Karpas-422 (cell line): ENCODE results near the gene ADCY9. TPM values are rescaled to one million over a fixed set of nuclear protein-coding genes. Genes with fewer than 3 reads are reported as not detected.
A peak's percentile ranks its signal among the peaks of the same experiment; 100 is the strongest.

Experiments used
- DNase-seq: peaks from one replicate; pipeline ENCODE4 v3.0.0-alpha.2; 2015
- H2AFZ ChIP-seq: fragments of 200-600 bp; sonication (generic); 2 replicates; pipeline ENCODE4 v1.6.1; 2014; ENCODE audit warnings: antibody characterized with exemption, low read length, mixed read lengths
- H3K27ac ChIP-seq: fragments of 200-600 bp; sonication (generic); 2 replicates; pipeline ENCODE4 v1.5.1; 2014; ENCODE audit warnings: mild to moderate bottlenecking, low read length, moderate library complexity
- H3K27me3 ChIP-seq: fragments of 200-600 bp; sonication (generic); 2 replicates; pipeline ENCODE4 v1.6.1; 2014; ENCODE audit warnings: low read length, mixed read lengths
- H3K36me3 ChIP-seq: fragments of 200-600 bp; sonication (generic); 2 replicates; pipeline ENCODE4 v1.6.1; 2014; ENCODE audit warnings: low read length, mixed read lengths; ENCODE audit not compliant: insufficient read depth
- H3K4me1 ChIP-seq: fragments of 200-600 bp; sonication (generic); 2 replicates; pipeline ENCODE4 v1.6.1; 2014; ENCODE audit warnings: mild to moderate bottlenecking, low read length, mixed read lengths
- H3K4me2 ChIP-seq: fragments of 200-600 bp; sonication (generic); 2 replicates; pipeline ENCODE4 v1.6.1; 2014; ENCODE audit warnings: low read length, low read depth, mild to moderate bottlenecking; ENCODE audit not compliant: poor library complexity, severe bottlenecking
- H3K4me3 ChIP-seq: fragments of 200-600 bp; sonication (generic); 2 replicates; pipeline ENCODE4 v1.5.1; 2014; ENCODE audit warnings: mild to moderate bottlenecking, antibody characterized with exemption, low read length, mixed read lengths
- H3K79me2 ChIP-seq: fragments of 200-600 bp; sonication (generic); 2 replicates; pipeline ENCODE4 v1.6.1; 2014; ENCODE audit warnings: mild to moderate bottlenecking, low read length, mixed read lengths
- H3K9ac ChIP-seq: fragments of 200-600 bp; sonication (generic); 2 replicates; pipeline ENCODE4 v1.6.0; 2014; ENCODE audit warnings: low read length
- H3K9me2 ChIP-seq: fragments of 200-600 bp; sonication (generic), shearing (Covaris generic); replicated peaks from 2 replicates; pipeline ENCODE4 v1.6.0; 2014; ENCODE audit warnings: mild to moderate bottlenecking, low read length, moderate library complexity; ENCODE audit not compliant: insufficient read depth
- H3K9me3 ChIP-seq: fragments of 300-700, 200-600 bp; sonication (generic); 2 replicates; pipeline ENCODE4 v1.6.1; 2014; ENCODE audit warnings: low read length, mixed read lengths
- H4K20me1 ChIP-seq: fragments of 200-600 bp; sonication (generic); 2 replicates; pipeline ENCODE4 v1.6.1; 2014; ENCODE audit warnings: mild to moderate bottlenecking, antibody characterized with exemption, low read length, low read depth; ENCODE audit not compliant: insufficient read depth
- total RNA-seq: library from RNA; depleted of rRNA; stranded (reverse); fragments of >200 nt; shearing (Covaris generic); gene quantifications from 2 replicates; pipeline ENCODE4 v1.2.3, GENCODE V29; 2014; ENCODE audit warnings: low replicate concordance

The ADCY9 gene
- total RNA-seq, 1 experiment from 2014 or later: 0.11 TPM

DNA sequence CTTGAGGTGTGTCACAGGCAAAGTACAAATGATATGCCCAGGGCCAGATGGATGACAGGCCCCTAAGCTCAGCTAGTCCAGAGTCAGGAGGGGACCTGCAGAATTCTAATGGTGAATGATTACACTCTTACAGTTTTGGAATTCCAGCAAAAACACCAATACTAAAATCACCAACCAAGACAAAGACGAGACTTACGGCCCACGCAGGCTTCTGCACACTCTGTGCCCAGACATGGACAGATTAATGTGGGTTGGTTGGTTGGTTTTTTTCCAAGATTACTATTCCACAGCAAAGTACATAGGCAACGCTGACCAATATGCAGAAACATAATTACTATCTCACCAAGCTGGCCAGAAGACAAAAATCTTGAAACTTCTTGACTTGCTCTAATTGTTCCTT is 9.7 kb downstream of the ADCY9 start:
- H3K27ac ChIP-seq: no peak overlapping the region
- no peaks in the 10 kb centered on the region for H3K9me2 ChIP-seq
- H3K9ac ChIP-seq: no peak overlapping the region
- H3K36me3 ChIP-seq: no peaks in the 10 kb centered on the region
- no peak overlapping the region for H3K4me3 ChIP-seq
- DNase-seq: no peak
- H3K27me3 ChIP-seq: no peaks in the 10 kb centered on the region
- no peaks in the 10 kb centered on the region for H4K20me1 ChIP-seq
- H3K4me2 ChIP-seq: no peak overlapping the region
- no peaks in the 10 kb centered on the region for H3K9me3 ChIP-seq
- no peaks in the 10 kb centered on the region for H3K4me1 ChIP-seq
- no peaks in the 10 kb centered on the region for H3K79me2 ChIP-seq
- no peak overlapping the region for H2AFZ ChIP-seq

DNA sequence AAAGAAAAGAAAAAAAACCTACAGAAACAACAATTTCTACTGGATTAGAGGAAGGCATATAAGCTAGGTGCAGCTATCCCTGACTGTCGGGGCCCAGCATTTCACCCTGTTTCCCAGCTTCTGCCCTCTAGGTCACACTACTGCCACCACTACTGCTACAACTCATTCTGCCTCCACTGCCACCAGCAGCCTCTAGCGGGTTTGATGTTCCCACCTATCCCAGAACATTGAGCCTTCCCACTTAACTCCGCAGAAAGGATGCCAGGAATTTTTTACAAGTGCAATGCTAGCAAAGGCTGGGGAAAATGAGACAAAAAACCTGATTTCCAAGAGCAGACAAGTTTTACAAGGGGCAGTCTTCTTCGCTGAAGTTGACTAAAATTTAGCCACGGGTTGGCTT is 10.4 kb downstream of the ADCY9 start:
- Histone ChIP-seq H3K9me3 (no peaks in the 10 kb centered on the region), H2AFZ (no peak overlapping the region), H3K9me2 (no peaks in the 10 kb centered on the region), H3K27me3 (no peaks in the 10 kb centered on the region), H3K4me3 (no peak overlapping the region), H3K36me3 (no peaks in the 10 kb centered on the region), H3K79me2 (no peaks in the 10 kb centered on the region), H3K27ac (no peak overlapping the region), H3K9ac (no peak overlapping the region), H3K4me2 (no peak overlapping the region), H3K4me1 (no peaks in the 10 kb centered on the region), H4K20me1 (no peaks in the 10 kb centered on the region)
- DNase-seq: no peak

DNA sequence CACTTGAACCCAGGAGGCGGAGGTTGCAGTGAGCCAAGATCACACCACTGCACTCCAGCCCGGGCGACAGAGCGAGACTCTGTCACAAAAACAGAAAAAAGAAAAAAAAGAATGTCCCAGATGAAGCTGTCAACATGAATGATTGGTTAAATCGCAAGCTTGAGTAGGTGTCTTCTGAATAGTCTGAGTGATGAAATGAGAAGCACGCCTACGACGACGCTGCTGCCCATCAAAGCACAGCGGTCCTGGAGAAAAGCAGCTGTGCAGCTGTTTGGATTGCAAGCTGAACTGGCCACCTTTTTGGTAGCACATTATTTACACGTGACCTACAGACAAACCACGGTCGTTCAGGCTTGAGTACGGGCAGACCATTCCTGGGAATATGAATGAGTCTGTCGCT is 12.5 kb downstream of the ADCY9 start:
- no peak overlapping the region for H3K4me3 ChIP-seq
- H3K36me3 ChIP-seq: no peaks in the 10 kb centered on the region
- H3K27ac ChIP-seq: no peak overlapping the region
- no peak overlapping the region for H3K9ac ChIP-seq
- no peaks in the 10 kb centered on the region for H3K4me1 ChIP-seq
- H3K9me2 ChIP-seq: no peaks in the 10 kb centered on the region
- no peaks in the 10 kb centered on the region for H3K27me3 ChIP-seq
- no peaks in the 10 kb centered on the region for H3K79me2 ChIP-seq
- H4K20me1 ChIP-seq: no peaks in the 10 kb centered on the region
- no peak overlapping the region for H3K4me2 ChIP-seq
- no peak for DNase-seq
- no peak overlapping the region for H2AFZ ChIP-seq
- no peaks in the 10 kb centered on the region for H3K9me3 ChIP-seq

DNA sequence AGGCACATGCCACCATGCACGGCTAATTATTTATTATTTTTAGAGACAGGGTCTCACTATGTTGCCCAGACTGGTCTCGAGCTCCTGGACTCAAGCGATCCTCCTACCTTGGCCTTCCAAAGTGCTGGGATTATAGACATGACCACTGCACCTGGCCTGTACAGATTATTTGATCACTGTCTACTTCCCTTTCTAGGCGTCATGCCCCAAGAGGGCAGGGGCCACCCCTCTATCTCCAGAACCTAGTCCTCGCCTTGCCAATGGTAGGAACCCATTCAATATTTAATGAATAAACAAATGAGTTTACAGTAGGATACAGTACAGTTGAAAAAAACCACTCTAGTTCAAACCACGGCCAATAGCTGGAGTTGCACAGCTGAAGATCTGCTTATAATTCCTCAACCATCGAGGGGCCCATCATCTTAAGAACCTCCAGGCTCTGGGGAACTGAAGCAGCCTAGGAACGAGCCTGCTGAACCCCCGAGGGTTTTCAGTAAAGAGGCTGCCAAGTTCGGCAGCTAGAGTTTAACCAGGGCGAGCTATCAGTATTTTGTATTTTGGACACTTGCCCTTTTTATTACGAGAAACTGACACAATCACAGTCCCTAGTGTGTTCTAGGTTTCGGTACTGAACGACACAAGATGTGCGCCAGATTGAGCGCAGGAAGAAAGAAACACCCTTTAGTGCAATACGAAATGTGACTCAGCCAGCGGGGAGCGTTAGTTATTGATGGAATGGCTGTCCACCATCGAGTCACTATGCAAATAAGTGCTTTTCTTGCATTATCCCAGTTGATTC is 14.6 kb downstream of the ADCY9 start:
- no peaks in the 10 kb centered on the region for H3K9me3 ChIP-seq
- no peak overlapping the region for H3K4me2 ChIP-seq
- no peaks in the 10 kb centered on the region for H3K9me2 ChIP-seq
- H3K27ac ChIP-seq: no peak overlapping the region
- no peaks in the 10 kb centered on the region for H3K27me3 ChIP-seq
- no peak overlapping the region for H3K4me3 ChIP-seq
- no peak for DNase-seq
- no peak overlapping the region for H3K9ac ChIP-seq
- H3K36me3 ChIP-seq: no peaks in the 10 kb centered on the region
- H4K20me1 ChIP-seq: no peaks in the 10 kb centered on the region
- H2AFZ ChIP-seq: no peak overlapping the region
- H3K79me2 ChIP-seq: no peaks in the 10 kb centered on the region
- H3K4me1 ChIP-seq: peaks cover 5% of the 10 kb centered on the region

DNA sequence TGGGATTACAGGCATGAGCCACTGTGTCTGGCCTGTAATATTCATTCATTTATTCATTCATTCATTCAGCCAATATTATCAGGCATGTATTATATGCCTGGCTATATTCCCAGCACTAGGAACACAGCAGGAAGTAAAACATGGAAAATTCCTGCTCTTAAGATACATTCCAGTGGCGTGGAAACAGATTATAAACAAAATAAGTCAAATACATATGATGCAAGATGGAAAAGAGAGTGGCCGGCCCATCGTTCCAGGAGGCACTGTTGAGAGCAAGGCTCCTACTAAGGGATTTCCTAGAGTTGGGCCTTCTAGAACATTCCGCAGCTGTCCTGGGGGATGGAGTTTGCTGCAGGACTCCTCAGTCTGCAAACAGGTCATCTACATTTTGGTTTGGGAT is 17.7 kb downstream of the ADCY9 start:
- no peaks in the 10 kb centered on the region for H3K9me3 ChIP-seq
- H3K4me2 ChIP-seq: no peak overlapping the region
- no peaks in the 10 kb centered on the region for H3K36me3 ChIP-seq
- peaks cover 17% of the 10 kb centered on the region for H3K4me1 ChIP-seq
- H2AFZ ChIP-seq: no peak overlapping the region
- H4K20me1 ChIP-seq: no peaks in the 10 kb centered on the region
- no peak for DNase-seq
- no peak overlapping the region for H3K27ac ChIP-seq
- no peak overlapping the region for H3K4me3 ChIP-seq
- H3K27me3 ChIP-seq: no peaks in the 10 kb centered on the region
- H3K79me2 ChIP-seq: no peaks in the 10 kb centered on the region
- no peak overlapping the region for H3K9ac ChIP-seq
- H3K9me2 ChIP-seq: no peaks in the 10 kb centered on the region

DNA sequence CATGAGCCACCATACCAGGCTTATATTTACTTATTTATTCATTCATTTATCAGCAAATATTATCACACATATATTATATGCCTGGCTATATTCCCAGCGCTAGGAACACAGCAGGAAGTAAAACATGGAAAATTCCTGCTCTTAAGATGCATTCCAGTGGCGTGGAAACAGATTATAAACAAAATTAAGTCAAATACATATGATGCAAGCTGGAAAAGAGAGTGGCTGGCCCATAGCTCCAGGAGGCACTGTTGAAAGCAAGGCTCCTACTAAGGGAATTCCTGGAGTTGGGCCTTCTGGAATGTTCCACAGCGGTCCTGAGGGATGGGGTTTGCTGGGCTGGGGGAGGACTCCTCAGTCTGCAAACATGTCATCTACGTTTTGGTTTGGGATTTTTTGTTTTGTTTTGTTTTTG is 18.4 kb downstream of the ADCY9 start:
- no peaks in the 10 kb centered on the region for H3K36me3 ChIP-seq
- H3K27ac ChIP-seq: no peak overlapping the region
- no peaks in the 10 kb centered on the region for H3K9me2 ChIP-seq
- H3K4me1 ChIP-seq: peaks cover 17% of the 10 kb centered on the region
- no peak overlapping the region for H2AFZ ChIP-seq
- H3K9ac ChIP-seq: no peak overlapping the region
- H4K20me1 ChIP-seq: no peaks in the 10 kb centered on the region
- H3K27me3 ChIP-seq: no peaks in the 10 kb centered on the region
- no peaks in the 10 kb centered on the region for H3K9me3 ChIP-seq
- H3K4me2 ChIP-seq: no peak overlapping the region
- no peaks in the 10 kb centered on the region for H3K79me2 ChIP-seq
- H3K4me3 ChIP-seq: no peak overlapping the region
- no peak for DNase-seq

DNA sequence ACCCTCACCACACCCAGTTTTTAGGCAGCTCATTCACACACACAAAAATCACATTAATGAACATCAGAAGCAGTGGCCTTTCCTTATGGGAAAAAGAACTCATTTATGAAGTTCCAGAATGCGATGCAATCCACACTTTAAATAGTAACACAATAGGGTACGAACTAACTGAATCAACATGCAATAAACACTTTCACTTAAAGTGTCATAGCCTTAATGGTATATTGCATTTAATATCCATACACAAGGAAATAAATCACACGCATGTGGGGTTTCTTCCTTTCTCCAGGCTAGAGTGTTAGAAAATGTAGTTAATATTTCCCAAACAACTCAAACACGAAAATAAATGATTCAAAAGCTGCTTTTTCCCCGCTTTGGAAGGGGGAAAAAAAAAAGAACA is 19.7 kb downstream of the ADCY9 start:
- H3K36me3 ChIP-seq: no peaks in the 10 kb centered on the region

DNA sequence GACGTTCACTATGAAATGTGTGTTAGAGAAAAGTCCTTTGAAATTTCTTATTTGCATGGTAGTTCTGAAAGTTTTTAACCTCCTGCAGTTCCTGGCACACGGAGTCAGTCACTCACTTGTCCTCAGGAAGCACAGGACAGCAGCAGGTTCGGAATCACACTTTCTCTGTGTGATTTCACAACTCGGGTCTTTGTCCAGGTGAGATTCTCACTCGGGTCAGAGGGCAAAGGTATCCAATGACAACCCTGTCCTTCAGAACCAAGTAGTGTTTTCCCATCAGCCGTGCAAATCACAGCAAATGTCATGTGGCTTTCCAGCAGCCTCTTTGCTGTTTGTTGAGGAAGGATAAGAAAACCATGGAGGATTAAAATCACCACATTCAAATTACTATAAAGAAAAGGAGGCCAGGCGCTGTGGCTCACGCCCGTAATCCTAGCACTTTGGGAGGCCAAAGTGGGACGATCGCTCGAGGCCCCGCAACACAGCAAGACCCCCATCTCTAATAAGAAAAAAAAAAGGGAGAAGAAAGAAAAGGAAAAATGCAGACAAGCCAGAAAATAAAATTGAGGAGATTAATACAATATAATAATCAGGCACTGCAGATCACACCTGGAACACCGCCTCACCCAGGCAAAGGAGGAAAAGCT is 22.0 kb downstream of the ADCY9 start:
- no peak for DNase-seq
- H3K9ac ChIP-seq: no peak overlapping the region
- no peaks in the 10 kb centered on the region for H3K79me2 ChIP-seq

More for the DNA sequence above, 19.7 kb downstream of the ADCY9 start:
- Histone ChIP-seq H3K27me3 (no peaks in the 10 kb centered on the region), H4K20me1 (no peaks in the 10 kb centered on the region), H3K27ac (0 out of 2 replicates have a peak overlapping the region, but pooled peaks have one; percentile 51), H3K4me1 (peaks cover 20% of the 10 kb centered on the region), H3K4me2 (peak overlapping the region; percentile 61), H3K9ac (peak overlapping the region; percentile 36; the same call in 1 of the 2 replicates), H3K9me2 (no peaks in the 10 kb centered on the region), H3K9me3 (no peaks in the 10 kb centered on the region), H3K79me2 (no peaks in the 10 kb centered on the region), H2AFZ (peak overlapping the region; percentile 69; the same call in 1 of the 2 replicates), H3K4me3 (peak overlapping the region; percentile 42)
- no peak for DNase-seq

More for the DNA sequence above, 22.0 kb downstream of the ADCY9 start:
- Histone ChIP-seq H3K27ac (no peak overlapping the region), H4K20me1 (no peaks in the 10 kb centered on the region), H2AFZ (no peak overlapping the region), H3K27me3 (no peaks in the 10 kb centered on the region), H3K9me3 (no peaks in the 10 kb centered on the region), H3K9me2 (no peaks in the 10 kb centered on the region), H3K4me3 (no peak overlapping the region), H3K4me1 (peaks cover 20% of the 10 kb centered on the region), H3K4me2 (no peak overlapping the region), H3K36me3 (no peaks in the 10 kb centered on the region)
